Activated CD4-positive, alpha-beta T cell treated with anti-CD3 and anti-CD28 coated beads, Interleukin-2, amount 50 U/mL, for 4 hours (primary cell): Measurements from ENCODE around the gene NEBL.

Experiments used
- DNase-seq, 2 experiments: peaks; one replicate each; pipeline ENCODE4 v3.0.0-alpha.2; 2020

The NEBL gene

GRCh38 chr10:20858292-20859124 is 38.6 kb downstream of the NEBL start:
- DNase-seq, result no peak

DNA sequence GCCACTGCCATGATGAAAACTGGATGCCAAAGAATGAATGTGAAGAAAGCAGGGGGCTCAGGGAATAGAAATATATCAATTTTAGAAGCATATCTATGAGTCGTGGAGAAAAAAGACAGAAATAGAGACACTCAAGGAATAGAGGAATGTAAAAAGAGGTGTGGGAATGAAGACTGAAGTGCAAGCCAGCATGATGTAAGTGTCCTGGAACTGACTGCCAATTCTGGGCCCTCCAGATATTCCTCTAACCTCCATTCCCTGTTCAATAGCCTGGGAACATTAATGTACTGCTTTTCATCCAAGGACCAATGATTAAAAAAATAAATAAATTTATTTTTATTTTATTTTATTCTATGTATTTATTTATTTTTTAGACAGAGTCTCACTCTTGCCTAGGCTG is 40.6 kb downstream of the NEBL start:
- DNase-seq, result no peak

GRCh38 chr10:20855398-20856038 is 41.6 kb downstream of the NEBL start:
- no peak for DNase-seq

- DNase-seq, result no peak
These were observed 43.8 kb downstream of the NEBL start for GRCh38 chr10:20853276-20853675.

GRCh38 chr10:20852303-20852702 is 44.8 kb downstream of the NEBL start:
- no peak for DNase-seq

- no peak for DNase-seq
These were observed 49.6 kb downstream of the NEBL start for GRCh38 chr10:20847512-20847911.

DNA sequence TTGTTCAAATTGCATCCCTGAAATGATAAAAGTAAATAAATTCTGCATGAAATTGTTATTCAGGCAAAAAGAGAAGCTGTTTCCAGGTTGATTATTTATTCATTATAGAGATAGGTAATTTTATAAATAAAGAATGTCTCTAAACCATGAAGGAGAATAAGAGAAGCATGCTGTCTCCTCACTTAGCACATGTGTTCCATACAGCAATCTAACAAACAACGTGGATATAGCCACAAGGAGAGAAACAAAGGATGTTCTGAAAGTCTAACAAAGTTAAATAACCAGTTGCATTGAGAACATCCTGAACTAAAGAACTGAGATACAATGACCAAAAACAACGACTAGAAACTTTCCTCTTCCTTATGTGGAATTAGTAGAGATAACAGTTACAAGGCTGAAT is 50.8 kb downstream of the NEBL start:
- no peak for DNase-seq

DNA sequence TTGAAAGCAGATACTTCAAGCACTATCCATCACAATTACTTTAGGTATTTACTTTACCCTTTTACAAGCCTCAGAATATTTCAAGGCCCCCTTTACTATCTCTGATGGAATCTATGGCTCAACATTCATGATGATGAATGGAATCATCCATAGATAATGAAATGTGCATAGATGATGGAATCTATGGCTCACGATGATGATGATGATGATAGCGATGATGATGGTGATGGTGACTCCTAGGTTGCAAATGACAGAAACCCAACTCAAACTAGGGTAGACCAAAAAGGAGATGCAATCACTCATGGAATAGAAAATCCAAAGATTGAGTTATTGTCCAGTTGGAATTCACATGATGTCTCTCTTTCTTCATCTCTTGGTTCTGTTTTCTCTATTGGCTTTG is 55.7 kb downstream of the NEBL start:
- no peak for DNase-seq

- no peak for DNase-seq
These were observed 57.2 kb downstream of the NEBL start for GRCh38 chr10:20839910-20840309.

DNA sequence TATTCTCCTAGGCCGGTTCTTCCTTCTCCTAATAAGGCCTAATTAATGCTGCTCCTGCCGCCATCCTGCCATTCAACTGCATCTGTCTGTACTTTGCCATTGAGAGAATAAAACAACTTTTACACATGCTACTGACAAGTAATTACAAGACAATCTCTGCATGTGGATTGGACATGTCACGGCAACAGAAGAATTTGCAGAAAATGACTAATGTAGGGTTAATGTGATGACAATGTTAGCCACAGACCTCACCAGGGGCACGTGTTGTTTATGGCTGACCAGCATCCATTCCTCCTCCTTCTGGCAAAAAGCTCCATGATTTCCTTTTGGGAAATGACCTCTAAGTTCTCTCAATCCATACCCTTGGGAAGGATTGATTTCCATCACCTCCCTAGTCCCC is 58.0 kb downstream of the NEBL start:
- DNase-seq, result no peak

GRCh38 chr10:20836401-20836800 is 60.7 kb downstream of the NEBL start:
- no peak for DNase-seq

GRCh38 chr10:20835335-20835734 is 61.8 kb downstream of the NEBL start:
- DNase-seq, result no peak

- no peak for DNase-seq
These were observed 62.3 kb downstream of the NEBL start for GRCh38 chr10:20834825-20835224.

GRCh38 chr10:20822825-20823224 is 74.3 kb downstream of the NEBL start:
- DNase-seq, result no peak

DNA sequence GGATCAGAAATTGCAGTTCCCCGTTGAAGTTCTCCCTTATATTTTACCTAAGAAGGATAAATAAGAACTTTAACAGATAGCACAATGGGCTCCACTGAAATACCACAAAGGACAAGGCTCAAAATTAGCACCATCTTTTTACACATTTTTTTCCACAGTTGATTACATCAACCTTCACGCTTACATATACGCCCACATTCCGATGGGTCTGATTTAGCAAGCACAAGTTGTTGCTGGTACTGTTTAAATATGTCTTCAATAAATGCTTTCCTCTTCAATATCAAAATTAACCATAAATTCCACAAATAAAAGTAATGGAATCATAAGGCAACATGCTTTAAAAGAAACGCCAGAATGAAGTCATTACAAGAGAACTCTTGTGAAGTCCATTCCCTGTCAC is 79.5 kb downstream of the NEBL start:
- DNase-seq, result no peak

- no peak for DNase-seq
These were observed 80.0 kb downstream of the NEBL start for GRCh38 chr10:20817116-20817515.

DNA sequence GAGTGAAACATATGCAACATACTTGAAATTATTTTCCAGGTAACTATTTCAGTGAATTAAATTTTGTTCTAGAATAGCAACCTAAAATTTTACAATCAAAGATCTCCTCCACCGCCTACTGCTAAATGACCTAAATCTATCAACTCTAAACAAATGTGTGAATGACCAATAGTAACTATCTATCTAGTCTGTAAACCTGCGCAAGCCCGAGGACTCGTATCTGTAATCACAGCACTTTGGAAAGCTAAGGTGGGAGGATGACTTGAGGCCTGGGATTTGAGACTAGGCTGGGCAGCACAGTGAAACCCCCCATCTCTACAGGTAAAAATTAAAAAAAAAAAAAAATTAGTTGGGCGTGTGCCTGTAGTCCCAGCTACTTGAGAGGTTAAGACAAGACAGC is 83.0 kb downstream of the NEBL start:
- no peak for DNase-seq

DNA sequence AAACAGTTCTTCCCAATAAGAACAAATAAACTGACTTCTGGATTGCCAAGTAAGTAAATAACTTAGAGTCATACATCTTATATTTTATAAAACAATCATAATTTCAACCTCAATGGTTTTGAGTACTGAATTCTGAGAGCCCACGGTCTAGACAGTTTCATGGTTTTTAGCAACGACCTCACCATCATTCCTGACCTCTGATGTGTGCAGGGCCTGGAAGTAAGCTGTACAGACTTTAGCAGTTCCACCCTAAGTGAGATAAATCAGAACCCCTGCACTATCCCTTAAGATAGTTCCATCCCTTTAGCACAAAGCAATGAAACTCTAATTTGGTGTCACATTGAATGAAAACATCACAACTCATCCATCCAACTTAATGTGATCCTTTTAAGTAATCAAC is 86.0 kb downstream of the NEBL start:
- DNase-seq, result no peak

GRCh38 chr10:20809631-20810030 is 87.5 kb downstream of the NEBL start:
- DNase-seq, result no peak

DNA sequence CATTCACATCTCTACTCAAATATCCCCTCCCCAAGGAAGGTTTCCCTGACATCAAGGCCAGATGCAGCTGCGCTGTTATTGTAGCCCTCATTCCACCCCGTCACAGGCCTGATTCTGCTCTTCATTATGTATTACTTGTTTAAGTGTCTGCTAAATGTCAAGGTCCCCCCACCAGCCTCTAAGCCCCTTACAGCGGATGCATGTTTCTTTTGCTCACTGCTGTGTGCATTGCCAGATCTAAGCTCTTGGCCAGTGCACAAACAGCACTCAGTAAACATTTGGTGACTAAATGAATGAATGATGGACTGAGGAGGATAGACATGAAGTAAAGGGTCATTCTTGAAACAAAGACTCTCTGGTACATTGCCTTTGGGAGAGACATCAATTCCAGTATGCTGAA is 90.6 kb downstream of the NEBL start:
- DNase-seq, result no peak

DNA sequence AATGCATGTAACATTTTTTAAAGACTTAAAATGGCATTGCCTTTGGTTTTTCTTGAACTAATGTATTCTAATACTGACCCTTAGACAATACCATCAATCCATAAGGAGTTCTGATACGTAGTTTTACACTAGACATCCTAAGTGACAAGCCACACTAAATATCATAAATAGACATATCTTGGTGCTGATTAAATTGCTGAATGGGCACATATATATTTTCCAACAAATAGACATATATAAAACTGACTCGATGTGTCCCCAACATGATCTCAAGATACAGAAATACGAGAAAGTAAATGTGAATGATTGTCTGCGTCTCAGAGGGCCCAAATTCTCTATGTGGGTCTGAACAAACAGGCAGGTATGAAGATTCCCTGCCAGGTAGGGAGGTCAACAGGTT is 99.8 kb downstream of the NEBL start:
- DNase-seq, result no peak

DNA sequence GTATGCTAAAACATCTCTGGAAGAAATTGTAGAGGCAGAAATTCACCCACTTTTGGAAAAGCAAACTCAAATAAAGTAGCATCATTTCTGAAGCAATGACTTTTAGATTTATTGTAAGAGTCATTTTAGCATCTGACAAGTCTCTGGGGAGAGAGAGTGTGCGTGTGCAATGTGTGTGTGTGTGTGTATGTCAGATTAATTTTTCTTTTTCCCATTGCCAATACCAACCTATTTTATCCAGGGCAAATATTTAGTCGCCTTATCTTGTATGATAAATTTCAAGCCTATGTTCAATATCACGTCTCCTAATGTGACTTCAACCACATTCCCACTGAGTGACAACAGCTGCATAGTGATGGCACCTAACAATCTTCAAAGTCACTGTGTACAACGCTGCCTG is 101.7 kb downstream of the NEBL start:
- no peak for DNase-seq

DNA sequence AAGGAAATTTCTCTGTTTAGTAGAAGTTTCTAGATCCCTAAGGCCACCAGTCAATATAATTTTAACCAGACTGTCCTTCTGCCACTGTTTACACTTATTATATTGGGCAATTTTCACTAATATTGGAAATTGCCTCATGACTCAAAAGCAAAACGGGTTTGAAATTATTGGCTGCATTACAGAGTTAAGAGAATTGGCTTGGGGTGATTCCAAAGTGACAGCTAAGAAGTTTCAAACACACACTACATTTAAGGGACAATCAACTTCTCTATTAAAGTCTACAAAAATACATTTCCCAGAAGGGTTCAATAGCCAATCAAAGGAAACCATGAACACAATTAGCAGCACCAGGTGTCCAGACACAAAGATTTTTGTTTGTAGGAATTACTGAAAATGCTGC is 111.9 kb downstream of the NEBL start:
- no peak for DNase-seq

DNA sequence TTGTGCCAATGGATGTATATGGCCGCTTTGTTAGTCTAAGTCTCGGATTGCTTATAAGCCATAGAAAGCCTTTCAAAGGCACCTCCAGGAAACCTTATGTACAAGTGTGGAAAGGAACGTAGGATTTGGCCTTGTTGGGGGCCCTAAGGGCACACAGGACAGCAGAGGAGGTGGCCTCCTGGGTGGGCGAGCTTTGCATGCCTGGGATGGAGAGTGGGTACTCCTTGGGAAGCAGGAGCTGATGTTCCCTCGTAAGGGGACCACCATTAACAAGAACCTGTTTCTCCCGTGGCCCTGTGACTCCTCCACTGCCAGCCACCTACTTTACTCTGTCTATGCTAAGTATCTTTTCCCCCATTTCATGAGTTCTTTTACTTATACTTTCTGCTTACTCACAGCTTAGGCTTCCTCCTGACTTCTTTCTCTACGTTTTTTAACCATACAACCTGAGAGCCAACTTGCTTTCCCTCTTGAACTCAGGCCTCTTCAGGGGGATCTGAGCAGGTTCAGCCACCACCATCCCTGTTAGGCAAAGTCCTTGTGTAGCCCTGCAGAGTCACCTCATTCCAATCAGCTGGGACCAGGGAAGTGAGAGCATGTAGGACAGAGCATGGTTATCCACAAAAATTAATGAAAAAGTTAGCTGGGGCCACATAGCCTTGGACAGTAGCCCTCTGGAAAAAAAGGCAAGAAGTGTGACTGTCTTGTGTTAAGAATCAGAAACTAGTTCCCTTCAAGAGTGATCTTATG is 118.9 kb downstream of the NEBL start:
- DNase-seq, result no peak
